Astrocyte (in vitro differentiated cells and primary cell): Measurements from ENCODE around the gene ZBTB24. TPM values are rescaled to one million over a fixed set of nuclear protein-coding genes. Genes with fewer than 3 reads are reported as not detected.

Experiments used
- DNase-seq: peaks from one replicate; pipeline ENCODE4 v3.0.0-alpha.2; 2010; ENCODE audit warnings: low read depth
- FAIRE-seq: peaks from 2 replicates; lab custom pipeline; 2011; peaks lifted over from hg19 to GRCh38; lab: Jason Lieb, UNC
- H2AFZ ChIP-seq: 2 replicates; pipeline ENCODE4 v1.6.0; 2012; ENCODE audit warnings: low read depth, low read length, inconsistent platforms
- H3K27ac ChIP-seq: 2 replicates; pipeline ENCODE4 v1.5.1; 2011; ENCODE audit warnings: low read depth, low read length, inconsistent platforms
- H3K27me3 ChIP-seq: 2 replicates; pipeline ENCODE4 v1.6.0; 2011; ENCODE audit warnings: low read length, inconsistent platforms; ENCODE audit not compliant: insufficient read depth
- H3K36me3 ChIP-seq: 2 replicates; pipeline ENCODE4 v1.5.1; 2011; ENCODE audit warnings: low read length, inconsistent platforms; ENCODE audit not compliant: insufficient read depth
- H3K4me1 ChIP-seq: 2 replicates; pipeline ENCODE4 v1.5.1; 2011; ENCODE audit warnings: low read length, inconsistent platforms; ENCODE audit not compliant: insufficient read depth
- H3K4me2 ChIP-seq: 2 replicates; pipeline ENCODE4 v1.6.0; 2012; ENCODE audit warnings: low read length, inconsistent platforms
- H3K4me3 ChIP-seq: 2 replicates; pipeline ENCODE4 v1.5.1; 2011; ENCODE audit warnings: low read depth, mild to moderate bottlenecking, low read length, inconsistent platforms; ENCODE audit not compliant: insufficient read depth
- H3K79me2 ChIP-seq: 2 replicates; pipeline ENCODE4 v1.6.0; 2012; ENCODE audit warnings: mild to moderate bottlenecking, low read length, inconsistent platforms; ENCODE audit not compliant: insufficient read depth
- H3K9ac ChIP-seq: 2 replicates; pipeline ENCODE4 v1.6.0; 2012; ENCODE audit warnings: mild to moderate bottlenecking, low read length, inconsistent platforms
- H3K9me3 ChIP-seq: 2 replicates; pipeline ENCODE4 v1.5.1; 2012; ENCODE audit warnings: low read depth, mild to moderate bottlenecking, low read length, inconsistent platforms; ENCODE audit not compliant: insufficient read depth
- H4K20me1 ChIP-seq: 2 replicates; pipeline ENCODE4 v1.6.0; 2012; ENCODE audit warnings: low read length, inconsistent platforms; ENCODE audit not compliant: insufficient read depth
- H3K27ac Mint-ChIP-seq: one replicate; pipeline ENCODE4 v1.8.0; 2021; ENCODE audit warnings: mild to moderate bottlenecking, mixed read lengths; ENCODE audit not compliant: unreplicated experiment
- H3K27me3 Mint-ChIP-seq: one replicate; pipeline ENCODE4 v1.8.0; 2021; ENCODE audit warnings: low read depth, mixed read lengths; ENCODE audit not compliant: unreplicated experiment
- H3K36me3 Mint-ChIP-seq: one replicate; pipeline ENCODE4 v1.8.0; 2021; ENCODE audit warnings: low read depth, mixed read lengths; ENCODE audit not compliant: unreplicated experiment
- H3K4me1 Mint-ChIP-seq: one replicate; pipeline ENCODE4 v1.8.0; 2021; ENCODE audit warnings: low read depth, mixed read lengths; ENCODE audit not compliant: unreplicated experiment
- H3K4me3 Mint-ChIP-seq: one replicate; pipeline ENCODE4 v1.8.0; 2021; ENCODE audit warnings: mild to moderate bottlenecking, moderate library complexity, mixed read lengths; ENCODE audit not compliant: unreplicated experiment
- H3K9me3 Mint-ChIP-seq: one replicate; pipeline ENCODE4 v1.8.0; 2021; ENCODE audit warnings: mild to moderate bottlenecking, mixed read lengths; ENCODE audit not compliant: unreplicated experiment
- EZH2 ChIP-seq: IDR thresholded peaks from 2 replicates; pipeline ENCODE4 v1.6.1; 2012; ENCODE audit warnings: mild to moderate bottlenecking, low read length, inconsistent platforms; ENCODE audit not compliant: insufficient read depth
- total RNA-seq: library from RNA; stranded (reverse); gene quantifications from 2 replicates; pipeline ENCODE4 v1.2.1, GENCODE V29; 2021
- TF ChIP-seq, protein P1 (sequence below): IDR thresholded peaks from 2 replicates; pipeline ENCODE4 v1.5.1; 2011; ENCODE audit warnings: low read depth, mild to moderate bottlenecking, inconsistent platforms, low read length, moderate library complexity; ENCODE audit not compliant: insufficient read depth

The ZBTB24 gene
- total RNA-seq, 1 donor from 2014 or later: 9.3 TPM

DNA sequence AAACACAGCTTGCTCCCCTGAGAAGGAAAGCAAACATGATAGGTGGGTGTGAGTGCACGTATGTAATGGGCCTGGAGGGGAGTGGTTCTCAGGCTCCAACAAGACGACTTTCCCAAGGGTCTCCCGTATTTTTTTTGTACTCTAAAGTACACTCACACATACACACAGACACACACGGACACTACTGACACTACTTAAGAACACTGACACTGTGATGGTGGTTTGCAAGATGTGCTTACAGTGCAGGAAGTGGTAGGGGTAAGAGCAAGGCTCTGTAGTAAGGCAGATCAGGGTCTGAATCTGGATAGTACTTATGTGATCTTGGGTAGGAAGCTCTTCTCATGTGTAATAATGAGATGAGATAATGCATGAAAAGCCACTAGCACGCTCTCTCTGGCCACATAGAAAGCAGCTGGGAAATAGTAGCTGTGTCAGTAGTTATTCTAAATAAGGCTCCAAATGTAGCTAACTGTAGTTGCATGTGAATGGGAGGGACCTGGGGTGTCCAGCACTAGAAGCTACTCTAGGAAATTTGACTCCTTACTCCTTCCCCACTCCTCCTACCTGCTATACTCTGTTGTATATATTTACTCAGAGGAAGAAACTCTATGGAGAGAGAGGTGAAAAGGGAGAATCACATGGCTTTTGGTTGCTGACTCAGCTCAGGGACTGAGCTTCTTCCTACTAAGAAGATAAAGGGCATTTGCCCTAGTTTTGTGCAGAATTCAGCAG is 8.4 kb upstream of the ZBTB24 start:
- H3K79me2 ChIP-seq: no peaks in the 10 kb centered on the region
- no peak overlapping the region for H3K4me3 Mint-ChIP-seq
- H4K20me1 ChIP-seq: no peaks in the 10 kb centered on the region
- H2AFZ ChIP-seq: no peak overlapping the region
- no peaks in the 10 kb centered on the region for H3K36me3 ChIP-seq
- no peaks in the 10 kb centered on the region for H3K36me3 Mint-ChIP-seq
- peaks cover 3% of the 10 kb centered on the region for H3K27me3 ChIP-seq
- H3K9me3 Mint-ChIP-seq: no peaks in the 10 kb centered on the region
- DNase-seq: peak; percentile 16
- FAIRE-seq: no peak
- H3K4me1 Mint-ChIP-seq: peaks cover 14% of the 10 kb centered on the region
- H3K9ac ChIP-seq: no peak overlapping the region
- no peak for TF ChIP-seq EZH2
- TF ChIP-seq, protein P1, sequence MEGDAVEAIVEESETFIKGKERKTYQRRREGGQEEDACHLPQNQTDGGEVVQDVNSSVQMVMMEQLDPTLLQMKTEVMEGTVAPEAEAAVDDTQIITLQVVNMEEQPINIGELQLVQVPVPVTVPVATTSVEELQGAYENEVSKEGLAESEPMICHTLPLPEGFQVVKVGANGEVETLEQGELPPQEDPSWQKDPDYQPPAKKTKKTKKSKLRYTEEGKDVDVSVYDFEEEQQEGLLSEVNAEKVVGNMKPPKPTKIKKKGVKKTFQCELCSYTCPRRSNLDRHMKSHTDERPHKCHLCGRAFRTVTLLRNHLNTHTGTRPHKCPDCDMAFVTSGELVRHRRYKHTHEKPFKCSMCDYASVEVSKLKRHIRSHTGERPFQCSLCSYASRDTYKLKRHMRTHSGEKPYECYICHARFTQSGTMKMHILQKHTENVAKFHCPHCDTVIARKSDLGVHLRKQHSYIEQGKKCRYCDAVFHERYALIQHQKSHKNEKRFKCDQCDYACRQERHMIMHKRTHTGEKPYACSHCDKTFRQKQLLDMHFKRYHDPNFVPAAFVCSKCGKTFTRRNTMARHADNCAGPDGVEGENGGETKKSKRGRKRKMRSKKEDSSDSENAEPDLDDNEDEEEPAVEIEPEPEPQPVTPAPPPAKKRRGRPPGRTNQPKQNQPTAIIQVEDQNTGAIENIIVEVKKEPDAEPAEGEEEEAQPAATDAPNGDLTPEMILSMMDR: no peak
- H3K4me1 ChIP-seq: no peaks in the 10 kb centered on the region
- peak overlapping the region; percentile 8 for H3K27ac Mint-ChIP-seq
- peaks cover 2% of the 10 kb centered on the region for H3K27me3 Mint-ChIP-seq
- H3K4me2 ChIP-seq: no peak overlapping the region
- no peak overlapping the region for H3K4me3 ChIP-seq
- no peaks in the 10 kb centered on the region for H3K9me3 ChIP-seq
- H3K27ac ChIP-seq: no peak overlapping the region

DNA sequence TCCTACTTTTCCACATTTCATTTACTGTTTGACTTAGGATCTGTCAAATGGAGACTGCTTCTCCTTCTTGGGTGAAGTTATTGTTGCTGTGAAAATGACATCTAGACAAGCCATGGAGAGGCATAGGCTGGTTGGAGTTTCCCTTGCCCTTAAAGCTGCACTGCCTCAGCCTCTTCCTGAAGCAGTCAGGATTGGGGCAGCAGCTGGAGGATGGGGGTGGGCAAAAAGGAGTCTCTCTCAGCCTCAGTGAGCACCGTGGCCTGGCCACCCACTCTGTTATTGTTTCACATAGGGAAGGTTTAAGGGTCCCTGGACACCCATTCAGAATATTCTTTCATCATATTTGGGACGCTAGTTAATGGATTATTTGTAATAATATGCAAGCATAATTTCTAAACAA is 7.7 kb upstream of the ZBTB24 start:
- H3K9me3 ChIP-seq: no peaks in the 10 kb centered on the region
- no peak for FAIRE-seq

More for the DNA sequence above, 7.7 kb upstream of the ZBTB24 start:
- Histone ChIP-seq H2AFZ (no peak overlapping the region), H4K20me1 (no peaks in the 10 kb centered on the region), H3K27me3 (peaks cover 3% of the 10 kb centered on the region), H3K9ac (no peak overlapping the region), H3K36me3 (no peaks in the 10 kb centered on the region), H3K79me2 (no peaks in the 10 kb centered on the region), H3K4me2 (no peak overlapping the region), H3K4me1 (no peaks in the 10 kb centered on the region), H3K4me3 (no peak overlapping the region), H3K27ac (no peak overlapping the region)
- H3K27me3 Mint-ChIP-seq: no peaks in the 10 kb centered on the region
- no peak overlapping the region for H3K27ac Mint-ChIP-seq
- H3K9me3 Mint-ChIP-seq: no peaks in the 10 kb centered on the region
- peaks cover 14% of the 10 kb centered on the region for H3K4me1 Mint-ChIP-seq
- no peak for TF ChIP-seq EZH2
- TF ChIP-seq, protein P1: no peak
- DNase-seq: no peak
- H3K4me3 Mint-ChIP-seq: no peak overlapping the region
- no peaks in the 10 kb centered on the region for H3K36me3 Mint-ChIP-seq
